Astrocyte (in vitro differentiated cells and primary cell): ENCODE data around the gene TDG. TPM values are rescaled to one million over a fixed set of nuclear protein-coding genes. Genes with fewer than 3 reads are reported as not detected.
"Not testable (repeated sequence)": the region's sequence is repeated elsewhere in the genome, so short reads cannot be mapped to it uniquely, and the experiment has no call there.

ENCODE experiments used
- DNase-seq: peaks from one replicate; pipeline ENCODE4 v3.0.0-alpha.2; 2010; ENCODE audit warnings: low read depth
- FAIRE-seq: peaks from 2 replicates; lab custom pipeline; 2011; peaks lifted over from hg19 to GRCh38; lab: Jason Lieb, UNC
- H2AFZ ChIP-seq: 2 replicates; pipeline ENCODE4 v1.6.0; 2012; ENCODE audit warnings: low read depth, low read length, inconsistent platforms
- H3K27ac ChIP-seq: 2 replicates; pipeline ENCODE4 v1.5.1; 2011; ENCODE audit warnings: low read depth, low read length, inconsistent platforms
- H3K27me3 ChIP-seq: 2 replicates; pipeline ENCODE4 v1.6.0; 2011; ENCODE audit warnings: low read length, inconsistent platforms; ENCODE audit not compliant: insufficient read depth
- H3K36me3 ChIP-seq: 2 replicates; pipeline ENCODE4 v1.5.1; 2011; ENCODE audit warnings: low read length, inconsistent platforms; ENCODE audit not compliant: insufficient read depth
- H3K4me1 ChIP-seq: 2 replicates; pipeline ENCODE4 v1.5.1; 2011; ENCODE audit warnings: low read length, inconsistent platforms; ENCODE audit not compliant: insufficient read depth
- H3K4me2 ChIP-seq: 2 replicates; pipeline ENCODE4 v1.6.0; 2012; ENCODE audit warnings: low read length, inconsistent platforms
- H3K4me3 ChIP-seq: 2 replicates; pipeline ENCODE4 v1.5.1; 2011; ENCODE audit warnings: low read depth, mild to moderate bottlenecking, low read length, inconsistent platforms; ENCODE audit not compliant: insufficient read depth
- H3K79me2 ChIP-seq: 2 replicates; pipeline ENCODE4 v1.6.0; 2012; ENCODE audit warnings: mild to moderate bottlenecking, low read length, inconsistent platforms; ENCODE audit not compliant: insufficient read depth
- H3K9ac ChIP-seq: 2 replicates; pipeline ENCODE4 v1.6.0; 2012; ENCODE audit warnings: mild to moderate bottlenecking, low read length, inconsistent platforms
- H3K9me3 ChIP-seq: 2 replicates; pipeline ENCODE4 v1.5.1; 2012; ENCODE audit warnings: low read depth, mild to moderate bottlenecking, low read length, inconsistent platforms; ENCODE audit not compliant: insufficient read depth
- H4K20me1 ChIP-seq: 2 replicates; pipeline ENCODE4 v1.6.0; 2012; ENCODE audit warnings: low read length, inconsistent platforms; ENCODE audit not compliant: insufficient read depth
- H3K27ac Mint-ChIP-seq: one replicate; pipeline ENCODE4 v1.8.0; 2021; ENCODE audit warnings: mild to moderate bottlenecking, mixed read lengths; ENCODE audit not compliant: unreplicated experiment
- H3K27me3 Mint-ChIP-seq: one replicate; pipeline ENCODE4 v1.8.0; 2021; ENCODE audit warnings: low read depth, mixed read lengths; ENCODE audit not compliant: unreplicated experiment
- H3K36me3 Mint-ChIP-seq: one replicate; pipeline ENCODE4 v1.8.0; 2021; ENCODE audit warnings: low read depth, mixed read lengths; ENCODE audit not compliant: unreplicated experiment
- H3K4me1 Mint-ChIP-seq: one replicate; pipeline ENCODE4 v1.8.0; 2021; ENCODE audit warnings: low read depth, mixed read lengths; ENCODE audit not compliant: unreplicated experiment
- H3K4me3 Mint-ChIP-seq: one replicate; pipeline ENCODE4 v1.8.0; 2021; ENCODE audit warnings: mild to moderate bottlenecking, moderate library complexity, mixed read lengths; ENCODE audit not compliant: unreplicated experiment
- H3K9me3 Mint-ChIP-seq: one replicate; pipeline ENCODE4 v1.8.0; 2021; ENCODE audit warnings: mild to moderate bottlenecking, mixed read lengths; ENCODE audit not compliant: unreplicated experiment
- EZH2 ChIP-seq: IDR thresholded peaks from 2 replicates; pipeline ENCODE4 v1.6.1; 2012; ENCODE audit warnings: mild to moderate bottlenecking, low read length, inconsistent platforms; ENCODE audit not compliant: insufficient read depth
- total RNA-seq: library from RNA; stranded (reverse); gene quantifications from 2 replicates; pipeline ENCODE4 v1.2.1, GENCODE V29; 2021
- TF ChIP-seq, protein P1 (sequence below): IDR thresholded peaks from 2 replicates; pipeline ENCODE4 v1.5.1; 2011; ENCODE audit warnings: low read depth, mild to moderate bottlenecking, inconsistent platforms, low read length, moderate library complexity; ENCODE audit not compliant: insufficient read depth

Gene TDG
- total RNA-seq, 1 donor from 2014 or later, result 49.7 TPM

DNA sequence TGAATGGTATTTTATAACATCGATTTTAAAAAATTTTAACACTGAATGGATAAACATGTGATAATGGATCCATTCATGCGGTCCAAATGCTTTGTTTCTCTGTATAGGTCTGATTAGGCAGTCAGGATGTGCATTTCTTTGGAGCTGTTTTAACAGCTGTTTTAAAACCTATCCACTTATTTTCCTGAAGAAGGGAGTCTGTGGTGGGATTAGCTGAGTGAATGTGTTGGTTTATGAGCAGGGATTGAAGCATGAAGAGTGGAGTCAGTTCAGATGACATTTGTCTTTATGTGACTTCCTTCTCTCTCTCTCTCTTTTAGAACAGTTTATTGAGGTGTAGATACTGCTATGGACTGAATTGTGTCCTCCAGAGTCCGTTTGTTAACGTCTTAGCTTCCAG is 46.7 kb downstream of the TDG start:
- DNase-seq (no peak), FAIRE-seq (no peak)
- no peaks in the 10 kb centered on the region for H3K27me3 Mint-ChIP-seq
- Histone ChIP-seq H3K4me2 (no peak overlapping the region), H3K9ac (no peak overlapping the region), H2AFZ (no peak overlapping the region), H4K20me1 (no peaks in the 10 kb centered on the region), H3K36me3 (no peaks in the 10 kb centered on the region), H3K27me3 (no peaks in the 10 kb centered on the region), H3K27ac (no peak overlapping the region), H3K4me1 (peaks cover 11% of the 10 kb centered on the region), H3K4me3 (no peak overlapping the region), H3K9me3 (no peaks in the 10 kb centered on the region), H3K79me2 (no peaks in the 10 kb centered on the region)
- peaks cover 9% of the 10 kb centered on the region for H3K4me1 Mint-ChIP-seq
- H3K36me3 Mint-ChIP-seq, result peaks cover 6% of the 10 kb centered on the region
- no peak overlapping the region for H3K27ac Mint-ChIP-seq
- H3K9me3 Mint-ChIP-seq, result peaks cover 4% of the 10 kb centered on the region
- H3K4me3 Mint-ChIP-seq, result no peak overlapping the region
- TF ChIP-seq, protein P1, sequence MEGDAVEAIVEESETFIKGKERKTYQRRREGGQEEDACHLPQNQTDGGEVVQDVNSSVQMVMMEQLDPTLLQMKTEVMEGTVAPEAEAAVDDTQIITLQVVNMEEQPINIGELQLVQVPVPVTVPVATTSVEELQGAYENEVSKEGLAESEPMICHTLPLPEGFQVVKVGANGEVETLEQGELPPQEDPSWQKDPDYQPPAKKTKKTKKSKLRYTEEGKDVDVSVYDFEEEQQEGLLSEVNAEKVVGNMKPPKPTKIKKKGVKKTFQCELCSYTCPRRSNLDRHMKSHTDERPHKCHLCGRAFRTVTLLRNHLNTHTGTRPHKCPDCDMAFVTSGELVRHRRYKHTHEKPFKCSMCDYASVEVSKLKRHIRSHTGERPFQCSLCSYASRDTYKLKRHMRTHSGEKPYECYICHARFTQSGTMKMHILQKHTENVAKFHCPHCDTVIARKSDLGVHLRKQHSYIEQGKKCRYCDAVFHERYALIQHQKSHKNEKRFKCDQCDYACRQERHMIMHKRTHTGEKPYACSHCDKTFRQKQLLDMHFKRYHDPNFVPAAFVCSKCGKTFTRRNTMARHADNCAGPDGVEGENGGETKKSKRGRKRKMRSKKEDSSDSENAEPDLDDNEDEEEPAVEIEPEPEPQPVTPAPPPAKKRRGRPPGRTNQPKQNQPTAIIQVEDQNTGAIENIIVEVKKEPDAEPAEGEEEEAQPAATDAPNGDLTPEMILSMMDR, result no peak
- TF ChIP-seq EZH2, result no peak

GRCh38 chr12:104021862-104022261 is 56.2 kb downstream of the TDG start:
- not testable (repeated sequence) for H3K79me2 ChIP-seq, H4K20me1 ChIP-seq, H3K27me3 ChIP-seq, H3K9ac ChIP-seq, H3K36me3 Mint-ChIP-seq, H3K4me1 Mint-ChIP-seq, H3K4me1 ChIP-seq, H3K27ac ChIP-seq, H3K4me2 ChIP-seq, H3K9me3 ChIP-seq, H3K9me3 Mint-ChIP-seq, H3K27ac Mint-ChIP-seq, H2AFZ ChIP-seq, H3K36me3 ChIP-seq, FAIRE-seq, H3K4me3 Mint-ChIP-seq, DNase-seq, H3K4me3 ChIP-seq
- peaks cover 12% of the 10 kb centered on the region for H3K27me3 Mint-ChIP-seq

- no peak overlapping the region for H3K4me3 ChIP-seq
- peaks cover 5% of the 10 kb centered on the region for H3K36me3 Mint-ChIP-seq
- no peaks in the 10 kb centered on the region for H3K79me2 ChIP-seq
- H3K27ac Mint-ChIP-seq, result no peak overlapping the region
- H3K4me1 Mint-ChIP-seq, result no peaks in the 10 kb centered on the region
- no peak for TF ChIP-seq EZH2
- TF ChIP-seq, protein P1, result no peak
- H3K9me3 ChIP-seq, result no peaks in the 10 kb centered on the region
- H3K4me3 Mint-ChIP-seq, result no peak overlapping the region
- FAIRE-seq (no peak), DNase-seq (no peak)
- H3K4me1 ChIP-seq, result no peaks in the 10 kb centered on the region
- no peak overlapping the region for H2AFZ ChIP-seq
- H3K9ac ChIP-seq, result no peak overlapping the region
- H3K4me2 ChIP-seq, result no peak overlapping the region
- no peak overlapping the region for H3K27ac ChIP-seq
- no peaks in the 10 kb centered on the region for H4K20me1 ChIP-seq
- H3K27me3 Mint-ChIP-seq, result peaks cover 12% of the 10 kb centered on the region
- no peaks in the 10 kb centered on the region for H3K36me3 ChIP-seq
- H3K27me3 ChIP-seq, result no peaks in the 10 kb centered on the region
- peaks cover 6% of the 10 kb centered on the region for H3K9me3 Mint-ChIP-seq
Observed at GRCh38 chr12:104022786-104023185, 57.1 kb downstream of the TDG start.
